KMS-11 (cell line): Measurements from ENCODE around the gene LMTK3.

ENCODE experiments used
- H2AFZ ChIP-seq: fragments of 200-600 bp; sonication (generic); 2 replicates; pipeline ENCODE4 v1.6.1; 2016; ENCODE audit warnings: antibody characterized with exemption, mixed run types, low read depth
- H3K27ac ChIP-seq: fragments of 200-600 bp; sonication (generic); 2 replicates; pipeline ENCODE4 v1.6.1; 2016; ENCODE audit warnings: mild to moderate bottlenecking, mixed run types
- H3K27me3 ChIP-seq: fragments of 200-600 bp; sonication (generic); 2 replicates; pipeline ENCODE4 v1.6.1; 2017; ENCODE audit warnings: mild to moderate bottlenecking, low read depth, mixed run types, moderate library complexity; ENCODE audit not compliant: insufficient read depth
- H3K36me3 ChIP-seq: fragments of 200-600 bp; sonication (generic); 2 replicates; pipeline ENCODE4 v1.6.1; 2017; ENCODE audit warnings: mild to moderate bottlenecking, mixed run types; ENCODE audit not compliant: insufficient read depth
- H3K4me1 ChIP-seq: fragments of 200-600 bp; sonication (generic); 2 replicates; pipeline ENCODE4 v1.6.1; 2016; ENCODE audit warnings: mild to moderate bottlenecking, low read depth, mixed run types; ENCODE audit not compliant: poor library complexity, severe bottlenecking
- H3K4me2 ChIP-seq: fragments of 200-600 bp; sonication (generic); 2 replicates; pipeline ENCODE4 v1.7.0; 2016; ENCODE audit warnings: mild to moderate bottlenecking, mixed run types
- H3K4me3 ChIP-seq: fragments of 200-600 bp; sonication (generic); IDR thresholded peaks from 2 replicates; pipeline ENCODE4 v1.6.1; 2017; ENCODE audit warnings: low read depth, low read length, mixed read lengths; ENCODE audit not compliant: insufficient read depth
- H3K79me2 ChIP-seq: fragments of 200-600 bp; sonication (generic); 2 replicates; pipeline ENCODE4 v1.6.1; 2016; ENCODE audit warnings: low read depth, mixed run types; ENCODE audit not compliant: insufficient read depth
- H3K9ac ChIP-seq: fragments of 200-600 bp; sonication (generic); 2 replicates; pipeline ENCODE4 v1.6.1; 2016; ENCODE audit warnings: mild to moderate bottlenecking, mixed run types
- H4K20me1 ChIP-seq: fragments of 200-600 bp; sonication (generic); 2 replicates; pipeline ENCODE4 v1.6.1; 2016; ENCODE audit warnings: mild to moderate bottlenecking, mixed run types; ENCODE audit not compliant: insufficient read depth
- TF ChIP-seq, protein P1 (sequence below): fragments of 200-600 bp; sonication (generic); conservative IDR thresholded peaks from 2 replicates; pipeline ENCODE4 v1.6.1; 2017; ENCODE audit warnings: low read depth, mild to moderate bottlenecking, antibody characterized with exemption, low read length, moderate library complexity, mixed read lengths

Gene LMTK3

DNA sequence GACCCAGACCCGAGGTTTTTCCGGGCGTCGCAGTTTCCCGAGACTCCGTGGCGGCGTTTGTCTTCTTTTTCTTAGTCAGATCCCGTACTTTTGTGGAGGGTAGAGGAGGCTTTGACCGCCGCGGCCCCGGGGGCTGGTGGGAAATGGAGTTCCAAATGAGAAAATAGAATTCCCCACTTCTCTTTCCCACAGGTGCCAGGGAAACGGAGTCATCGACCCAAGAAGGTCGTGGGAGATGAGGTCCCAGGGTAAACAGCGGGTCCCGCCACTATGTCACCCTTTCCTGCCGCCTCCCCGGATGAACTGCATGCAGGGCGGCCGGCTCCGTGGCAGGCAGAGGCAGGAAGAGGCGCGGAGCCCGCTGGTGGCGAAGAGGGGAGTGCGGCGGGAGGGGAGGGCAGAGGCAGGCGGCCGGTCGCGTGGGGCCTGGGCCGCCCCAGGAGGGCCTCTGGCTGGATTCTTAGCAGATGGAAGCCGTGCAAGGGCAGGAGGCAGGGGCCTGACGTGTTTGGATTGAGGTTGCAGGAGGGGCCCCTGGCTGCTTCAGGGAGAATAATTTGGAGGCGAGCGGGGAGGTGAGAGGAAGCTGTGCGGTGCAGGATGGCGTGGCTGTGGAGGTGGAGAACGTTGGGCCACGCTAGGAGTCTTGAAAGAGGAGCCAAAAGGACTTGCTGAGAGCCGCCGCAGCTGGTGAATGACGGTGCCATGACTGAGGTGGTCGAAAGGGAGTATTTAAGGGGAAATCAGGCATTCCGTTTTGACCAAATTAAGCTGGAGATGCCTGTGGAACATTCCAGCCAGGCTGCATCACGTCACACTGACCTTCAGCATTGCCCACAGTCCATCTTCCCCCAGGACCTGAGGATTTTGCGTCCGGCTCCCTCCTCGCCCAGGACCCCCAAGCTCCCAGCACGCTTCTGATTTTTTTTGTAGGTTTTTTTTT lies 30.8 kb downstream of the LMTK3 start:
- TF ChIP-seq, protein P1, sequence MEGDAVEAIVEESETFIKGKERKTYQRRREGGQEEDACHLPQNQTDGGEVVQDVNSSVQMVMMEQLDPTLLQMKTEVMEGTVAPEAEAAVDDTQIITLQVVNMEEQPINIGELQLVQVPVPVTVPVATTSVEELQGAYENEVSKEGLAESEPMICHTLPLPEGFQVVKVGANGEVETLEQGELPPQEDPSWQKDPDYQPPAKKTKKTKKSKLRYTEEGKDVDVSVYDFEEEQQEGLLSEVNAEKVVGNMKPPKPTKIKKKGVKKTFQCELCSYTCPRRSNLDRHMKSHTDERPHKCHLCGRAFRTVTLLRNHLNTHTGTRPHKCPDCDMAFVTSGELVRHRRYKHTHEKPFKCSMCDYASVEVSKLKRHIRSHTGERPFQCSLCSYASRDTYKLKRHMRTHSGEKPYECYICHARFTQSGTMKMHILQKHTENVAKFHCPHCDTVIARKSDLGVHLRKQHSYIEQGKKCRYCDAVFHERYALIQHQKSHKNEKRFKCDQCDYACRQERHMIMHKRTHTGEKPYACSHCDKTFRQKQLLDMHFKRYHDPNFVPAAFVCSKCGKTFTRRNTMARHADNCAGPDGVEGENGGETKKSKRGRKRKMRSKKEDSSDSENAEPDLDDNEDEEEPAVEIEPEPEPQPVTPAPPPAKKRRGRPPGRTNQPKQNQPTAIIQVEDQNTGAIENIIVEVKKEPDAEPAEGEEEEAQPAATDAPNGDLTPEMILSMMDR, result no peak
- peaks cover 3% of the 10 kb centered on the region for H3K4me1 ChIP-seq
- H3K27ac ChIP-seq, result no peak overlapping the region
- no peak overlapping the region for H3K4me3 ChIP-seq
- H3K27me3 ChIP-seq, result peaks cover 5% of the 10 kb centered on the region; the same call in 1 of the 2 replicates
- no peaks in the 10 kb centered on the region for H4K20me1 ChIP-seq
- no peak overlapping the region for H3K4me2 ChIP-seq
- no peak overlapping the region for H3K9ac ChIP-seq
- H3K79me2 ChIP-seq, result no peaks in the 10 kb centered on the region
- no peaks in the 10 kb centered on the region; the same call in 1 of the 2 replicates for H3K36me3 ChIP-seq
- H2AFZ ChIP-seq, result no peak overlapping the region

DNA sequence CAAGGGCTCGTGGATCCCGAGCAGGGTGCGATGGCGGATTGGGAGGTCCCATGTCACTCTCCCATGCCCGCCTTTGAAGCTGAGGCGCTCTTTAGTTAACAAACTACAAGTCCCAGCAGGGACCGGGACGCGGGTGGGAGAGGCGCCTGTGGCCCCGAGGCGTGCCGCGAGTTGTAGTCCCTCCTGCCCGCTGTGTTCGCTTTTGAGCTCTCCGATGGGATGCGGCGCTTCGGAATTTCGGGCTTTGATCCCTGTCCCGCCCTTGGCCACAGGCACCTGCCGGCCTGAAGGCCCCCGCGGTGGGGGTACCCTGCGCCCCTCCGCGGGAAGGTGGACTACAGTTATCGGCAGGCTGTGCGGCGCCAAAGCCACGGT lies 31.5 kb downstream of the LMTK3 start:
- Histone ChIP-seq H3K9ac (no peak overlapping the region), H3K4me1 (peaks cover 3% of the 10 kb centered on the region), H3K4me2 (no peak overlapping the region), H3K36me3 (no peaks in the 10 kb centered on the region; the same call in 1 of the 2 replicates), H4K20me1 (no peaks in the 10 kb centered on the region), H2AFZ (no peak overlapping the region), H3K27ac (no peak overlapping the region), H3K79me2 (no peaks in the 10 kb centered on the region), H3K4me3 (no peak overlapping the region), H3K27me3 (peaks cover 4% of the 10 kb centered on the region; the same call in 1 of the 2 replicates)
- TF ChIP-seq, protein P1, result no peak

DNA sequence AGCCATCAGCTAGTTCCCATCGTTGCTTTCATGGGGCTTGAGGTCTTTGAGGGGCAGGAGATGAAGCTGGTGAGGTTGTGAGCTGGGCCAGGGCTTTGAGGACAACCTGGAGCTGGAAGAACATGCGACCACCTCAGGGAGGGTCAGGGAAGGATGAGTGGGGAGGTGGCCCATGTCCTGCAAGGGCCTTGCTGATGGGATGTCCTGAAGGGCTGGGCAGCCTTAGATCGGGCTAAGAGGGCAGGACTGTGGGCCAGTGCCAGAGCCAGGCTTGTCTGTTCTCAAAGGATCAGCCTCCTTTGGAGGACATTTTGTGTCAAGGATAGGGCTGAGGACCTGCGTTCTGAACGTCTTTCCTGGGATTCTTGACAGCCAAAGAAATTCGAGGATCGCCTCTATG lies 31.9 kb downstream of the LMTK3 start:
- Histone ChIP-seq H3K79me2 (no peaks in the 10 kb centered on the region), H3K27me3 (no peaks in the 10 kb centered on the region), H2AFZ (no peak overlapping the region), H3K4me1 (peaks cover 3% of the 10 kb centered on the region), H3K9ac (no peak overlapping the region), H3K4me3 (no peak overlapping the region), H3K27ac (no peak overlapping the region), H4K20me1 (no peaks in the 10 kb centered on the region), H3K36me3 (no peaks in the 10 kb centered on the region; the same call in 1 of the 2 replicates), H3K4me2 (no peak overlapping the region)
- TF ChIP-seq, protein P1, result no peak

DNA sequence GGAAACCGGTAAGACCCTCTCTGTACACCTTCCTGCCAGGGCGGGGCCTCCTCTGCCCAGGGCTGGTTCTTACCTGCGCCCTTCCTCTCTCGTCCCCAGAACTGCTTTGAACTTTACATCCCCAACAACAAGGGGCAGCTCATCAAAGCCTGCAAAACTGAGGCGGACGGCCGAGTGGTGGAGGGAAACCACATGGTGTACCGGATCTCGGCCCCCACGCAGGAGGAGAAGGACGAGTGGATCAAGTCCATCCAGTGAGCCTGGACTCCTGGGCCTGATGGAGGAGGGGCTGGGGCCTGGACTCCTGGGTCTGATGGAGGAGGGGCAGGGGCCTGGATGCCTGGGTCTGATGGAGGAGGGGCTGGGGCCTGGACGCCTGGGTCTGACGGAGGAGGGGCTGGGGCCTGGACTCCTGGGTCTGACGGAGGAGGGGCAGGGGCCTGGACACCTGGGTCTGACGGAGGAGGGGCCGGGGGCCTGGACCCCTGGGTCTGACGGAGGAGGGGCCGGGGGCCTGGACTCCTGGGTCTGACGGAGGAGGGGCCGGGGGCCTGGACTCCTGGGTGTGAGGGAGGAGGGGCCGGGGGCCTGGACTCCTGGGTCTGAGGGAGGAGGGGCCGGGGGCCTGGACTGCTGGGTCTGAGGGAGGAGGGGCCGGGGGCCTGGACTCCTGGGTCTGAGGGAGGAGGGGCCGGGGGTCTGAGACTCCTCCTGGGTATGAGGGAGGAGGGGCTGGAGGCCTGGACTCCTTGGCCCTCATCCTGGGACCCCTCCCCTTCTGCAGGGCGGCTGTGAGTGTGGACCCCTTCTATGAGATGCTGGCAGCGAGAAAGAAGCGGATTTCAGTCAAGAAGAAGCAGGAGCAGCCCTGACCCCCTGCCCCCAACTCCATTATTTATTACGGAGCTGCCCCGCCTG lies 33.0 kb downstream of the LMTK3 start:
- Histone ChIP-seq H2AFZ (no peak overlapping the region), H3K4me3 (no peak overlapping the region), H3K4me2 (no peak overlapping the region), H3K9ac (no peak overlapping the region), H3K79me2 (no peaks in the 10 kb centered on the region), H4K20me1 (no peaks in the 10 kb centered on the region), H3K4me1 (peaks cover 3% of the 10 kb centered on the region), H3K27me3 (no peaks in the 10 kb centered on the region), H3K27ac (no peak overlapping the region), H3K36me3 (no peaks in the 10 kb centered on the region; the same call in 1 of the 2 replicates)
- TF ChIP-seq, protein P1, result no peak
